ENCODE data around the gene CIAO1.

DNA sequence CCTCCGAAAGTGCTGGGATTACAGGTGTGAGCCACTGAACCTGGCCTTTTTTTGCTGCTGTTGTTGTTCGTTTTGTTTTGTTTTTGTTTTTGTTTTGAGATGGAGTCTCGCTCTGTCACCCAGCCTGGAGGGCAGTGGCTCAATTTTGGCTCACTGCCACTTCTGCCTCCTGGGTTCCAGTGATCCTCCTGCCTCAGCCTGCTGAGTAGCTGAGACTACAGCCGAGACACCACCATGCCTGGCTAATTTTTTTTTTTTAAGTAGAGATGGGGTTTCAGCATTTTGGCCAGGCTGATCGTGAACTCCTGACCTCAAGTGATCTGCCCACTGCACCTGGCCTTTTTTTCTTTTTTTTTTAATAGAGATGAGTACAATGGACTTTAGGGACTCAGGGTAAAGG is 22.2 kb upstream of the CIAO1 start:
- TF ChIP-seq CTCF (IDR thresholded peaks at IDR 0.05) (no peak), EP300 (IDR thresholded peaks at IDR 0.05) (no peak), POLR2AphosphoS5 (IDR thresholded peaks at IDR 0.05) (no peak)
